ENCODE results near the gene NAA35.

- TF ChIP-seq ELF4 (IDR thresholded peaks at IDR 0.05) (no peak), PKNOX1 (IDR thresholded peaks at IDR 0.05) (no peak), SP1 (IDR thresholded peaks at IDR 0.05) (no peak), ZNF384 (IDR thresholded peaks at IDR 0.05) (no peak), TARDBP (IDR thresholded peaks at IDR 0.05) (no peak), CTBP1 (IDR thresholded peaks at IDR 0.05; ENCODE audit: borderline replicate concordance) (no peak), HDGF (IDR thresholded peaks at IDR 0.05; ENCODE audit: borderline replicate concordance) (no peak), BHLHE40 (IDR thresholded peaks at IDR 0.05; ENCODE audit: borderline replicate concordance) (no peak), FOXK2 (IDR thresholded peaks at IDR 0.05) (no peak), FOXA1 (IDR thresholded peaks at IDR 0.05) (no peak), ARNT (IDR thresholded peaks at IDR 0.05) (no peak), SUZ12 (IDR thresholded peaks at IDR 0.05) (no peak), LEF1 (IDR thresholded peaks at IDR 0.05; ENCODE audit: borderline replicate concordance) (no peak), FOXM1 (IDR thresholded peaks at IDR 0.05; ENCODE audit: borderline replicate concordance) (no peak)
Measured at GRCh38 chr9:85942913-85943709, 2.2 kb downstream of the NAA35 start.
